GM21723 (cell line): Measurements from ENCODE around the gene USP12.

ENCODE experiments used
- ATAC-seq: cut with Tn5 transposase; IDR thresholded peaks from one replicate; pipeline ENCODE4 v1.9.1; 2021; ENCODE audit warnings: mild to moderate bottlenecking, moderate library complexity; ENCODE audit not compliant: unreplicated experiment

Gene USP12

DNA sequence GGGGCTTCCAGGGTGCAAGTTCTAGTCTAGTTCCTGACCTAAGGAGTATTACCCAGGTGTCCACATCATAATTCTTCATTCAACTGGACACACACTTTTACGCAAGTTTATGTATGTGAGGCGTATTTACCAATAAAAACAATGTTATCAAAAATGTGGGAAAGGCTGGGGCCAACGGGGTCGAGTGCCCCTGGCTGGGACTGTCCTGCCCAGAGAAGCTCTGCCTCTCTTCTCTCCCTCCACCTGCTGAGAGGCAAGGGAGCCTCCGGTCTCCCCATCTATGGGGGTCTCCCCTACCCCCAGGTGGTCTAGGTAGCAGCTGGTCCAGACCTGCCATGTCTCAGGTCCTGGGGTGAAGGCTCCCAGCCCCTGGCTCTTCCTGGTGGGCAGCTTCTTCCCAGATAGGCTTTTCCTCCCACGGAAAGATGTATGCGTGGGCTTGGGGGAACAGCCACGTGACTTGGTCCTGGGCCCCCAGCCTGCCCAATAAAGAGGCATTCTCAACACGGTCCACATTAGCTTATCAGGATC, 132.4 kb downstream of the USP12 start:
- no peak for ATAC-seq

DNA sequence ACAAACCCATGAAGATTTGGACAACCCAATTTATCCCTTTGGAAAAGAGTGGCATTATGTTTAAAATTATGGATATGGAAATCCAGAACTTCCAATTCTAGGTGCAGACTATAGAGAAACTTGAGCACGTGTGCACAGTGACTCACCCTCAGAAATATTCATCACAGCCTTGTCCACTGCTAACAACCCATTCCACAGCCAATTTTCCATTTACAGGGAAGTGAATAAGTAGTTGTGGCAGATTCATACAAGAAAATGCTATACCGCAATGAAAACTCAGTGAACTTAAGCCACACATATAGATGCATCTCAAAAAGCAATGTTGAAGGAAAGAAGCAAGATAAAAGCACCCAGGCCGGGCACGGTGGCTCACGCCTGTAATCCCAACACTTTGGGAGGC, 133.3 kb downstream of the USP12 start:
- ATAC-seq: no peak

DNA sequence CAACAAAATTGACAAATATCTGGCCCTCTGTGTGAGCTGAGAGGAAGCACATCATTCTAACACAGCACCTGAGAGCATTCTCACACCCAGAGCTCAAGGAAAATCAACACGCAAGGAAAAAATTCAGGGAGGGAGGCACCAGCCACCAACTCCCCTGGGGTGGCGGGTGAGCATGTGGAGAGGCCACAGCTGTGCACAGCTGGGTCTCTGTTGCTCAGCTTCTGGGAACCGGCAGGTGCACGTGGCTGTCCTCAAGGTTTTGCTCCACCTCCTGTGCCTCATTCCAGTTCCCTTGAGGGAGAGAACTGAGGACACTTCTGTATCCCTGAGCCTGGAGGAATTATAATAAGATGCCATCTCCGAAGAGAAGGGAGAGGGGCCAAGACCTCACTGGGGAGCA, 134.0 kb downstream of the USP12 start:
- no peak for ATAC-seq

DNA sequence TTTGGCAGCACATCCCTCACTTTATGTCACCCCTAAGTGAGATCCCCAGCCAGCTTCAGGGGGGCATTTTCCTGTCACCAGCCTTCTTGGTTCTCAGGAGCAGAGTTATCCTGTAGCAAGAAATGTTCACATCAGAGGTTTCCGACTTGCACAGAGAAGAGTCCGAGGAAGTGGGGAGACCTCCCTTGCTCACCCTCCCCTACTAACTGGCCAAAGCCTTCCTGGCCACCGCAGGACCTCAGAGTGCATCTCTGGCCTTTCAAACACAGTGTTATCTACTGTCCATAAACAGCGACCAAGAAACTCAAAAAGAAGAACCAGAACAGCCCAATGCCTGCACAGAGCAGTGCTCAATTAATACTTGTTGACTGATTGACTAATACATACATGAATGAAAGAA, 134.4 kb downstream of the USP12 start:
- ATAC-seq: no peak

DNA sequence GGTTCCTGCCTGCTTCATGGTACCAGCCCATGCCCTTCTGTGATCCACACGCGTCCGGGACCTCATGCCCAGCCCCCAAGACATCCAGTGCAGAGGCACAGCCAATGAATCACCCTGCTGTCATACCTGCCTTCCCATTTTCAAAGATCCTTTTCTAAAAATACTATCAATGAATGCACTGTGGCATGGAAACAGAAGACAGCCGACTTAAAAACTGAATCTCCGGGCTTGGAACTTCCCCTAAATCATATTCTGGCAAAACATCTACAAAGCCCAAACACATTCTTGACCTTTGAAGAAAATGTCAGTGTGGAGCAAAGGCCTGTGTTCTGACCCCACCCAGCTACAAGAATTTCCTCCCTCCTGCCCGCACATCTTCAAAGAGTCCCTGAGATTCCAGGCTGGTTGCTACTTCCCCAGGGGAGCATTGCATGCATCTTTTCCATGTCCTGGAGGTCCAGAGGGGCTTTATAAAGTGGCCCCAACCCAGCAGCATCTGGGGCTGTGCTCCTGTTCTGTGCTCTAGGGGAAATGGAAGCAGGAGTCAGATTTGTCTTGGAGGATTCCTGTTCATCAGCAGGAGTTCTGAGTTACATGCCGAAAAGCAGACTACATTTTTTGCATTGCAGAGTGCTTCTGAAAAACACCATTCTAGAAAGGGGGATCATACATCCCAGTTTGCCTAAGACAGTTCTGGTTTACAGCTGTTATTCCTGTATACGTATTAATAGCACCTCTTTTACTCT, 135.2 kb downstream of the USP12 start:
- no peak for ATAC-seq

DNA sequence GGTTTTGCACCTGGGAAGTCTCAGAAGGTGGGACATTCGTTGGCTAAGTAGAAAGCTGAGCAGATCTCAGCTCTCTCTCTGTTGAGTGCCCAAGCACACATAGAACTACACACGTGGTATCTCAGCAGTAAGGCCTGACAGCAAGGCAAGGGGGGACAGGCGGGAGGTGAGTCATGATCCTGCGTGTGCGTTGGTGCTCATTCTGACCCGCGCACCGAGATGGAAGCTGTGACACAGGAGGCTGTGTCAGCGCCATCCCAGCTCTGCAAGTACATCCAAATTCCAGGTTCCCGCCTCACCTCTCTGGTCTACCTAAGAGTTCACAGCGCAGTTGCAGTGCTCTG, 135.7 kb downstream of the USP12 start:
- no peak for ATAC-seq

DNA sequence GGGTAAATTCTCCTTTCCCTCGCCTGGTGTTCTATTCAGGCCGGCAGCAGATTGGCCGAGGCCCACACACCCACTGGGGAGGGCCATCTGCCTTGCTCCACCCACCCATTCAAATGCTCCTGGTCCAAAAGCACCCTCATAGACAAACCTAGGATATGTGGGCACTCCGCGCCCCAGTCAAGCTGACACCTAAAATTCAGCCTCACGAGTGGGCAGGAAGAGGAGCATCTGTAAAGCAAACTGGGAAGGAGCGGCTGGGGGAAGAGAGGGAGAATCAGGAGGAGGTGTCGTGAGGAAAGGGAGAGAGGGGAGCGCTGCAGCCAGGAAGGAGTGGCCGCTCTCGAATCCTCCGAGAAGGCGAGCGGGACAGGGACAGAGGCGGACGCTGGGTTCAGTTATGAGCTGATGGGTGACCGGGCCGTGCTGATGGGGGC, 136.9 kb downstream of the USP12 start:
- ATAC-seq: no peak

DNA sequence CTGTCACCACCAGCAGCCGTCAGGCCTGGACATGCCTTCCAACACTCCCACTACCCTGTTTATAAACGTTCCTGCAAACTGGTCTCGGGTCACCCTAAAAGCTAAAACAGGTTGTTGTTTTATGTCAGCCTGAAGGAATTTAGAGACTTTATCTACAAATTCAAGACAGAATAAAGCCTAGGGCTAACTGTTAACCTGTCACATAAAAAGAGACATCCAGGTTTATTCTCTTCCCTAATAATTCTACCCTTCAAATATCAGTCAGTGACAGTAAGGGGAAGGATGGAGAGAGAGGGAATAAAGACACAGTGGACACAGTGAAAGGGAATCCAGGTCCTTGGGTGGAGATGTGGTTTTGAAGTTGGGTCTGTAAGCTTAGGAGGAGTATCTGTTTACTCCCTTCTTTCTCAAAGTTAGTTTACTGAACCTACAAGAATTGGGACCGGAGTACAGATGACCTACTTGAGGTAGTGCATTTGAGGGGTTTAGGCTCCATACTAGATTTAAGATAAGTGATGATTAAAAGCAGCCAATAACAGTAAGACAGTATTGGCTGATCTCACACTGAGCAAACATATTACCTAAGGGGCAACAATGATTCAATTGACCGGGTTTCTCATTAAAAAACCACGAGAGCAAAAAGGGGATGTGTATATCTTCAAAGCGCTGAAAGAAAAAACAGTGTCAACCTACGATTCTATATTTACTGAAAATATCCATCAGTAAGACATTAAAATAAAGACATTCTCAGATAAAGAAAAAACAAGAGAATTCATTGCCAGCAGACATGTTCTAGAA, 142.7 kb downstream of the USP12 start:
- no peak for ATAC-seq

DNA sequence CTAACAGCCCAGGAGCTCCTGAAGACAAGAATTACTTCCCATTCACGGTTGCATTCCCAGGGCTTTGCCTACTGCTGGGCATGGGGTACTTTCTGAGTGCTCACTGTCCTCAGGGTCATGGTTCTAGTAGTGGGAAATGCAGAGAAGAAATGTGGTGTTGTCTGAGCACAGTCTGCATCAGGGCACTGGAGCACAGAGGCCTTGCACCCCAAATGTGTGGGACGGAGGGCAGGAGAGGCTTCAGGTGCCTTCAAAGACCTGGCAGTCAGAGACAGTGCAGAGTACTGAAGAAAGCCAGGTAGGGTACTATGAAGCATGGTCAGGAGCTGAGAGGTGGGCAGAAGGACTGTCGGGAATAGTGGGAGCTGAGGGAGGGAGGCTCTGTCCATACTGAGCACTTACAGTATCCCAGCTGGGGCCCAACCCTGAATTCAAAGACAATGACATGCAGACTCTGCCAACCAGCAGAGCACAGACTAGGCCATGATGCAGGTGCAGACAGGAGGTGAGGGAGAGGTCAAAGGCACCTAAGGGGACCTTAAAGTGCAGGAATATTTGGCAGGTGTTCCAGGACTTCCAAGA, 144.4 kb downstream of the USP12 start:
- no peak for ATAC-seq

DNA sequence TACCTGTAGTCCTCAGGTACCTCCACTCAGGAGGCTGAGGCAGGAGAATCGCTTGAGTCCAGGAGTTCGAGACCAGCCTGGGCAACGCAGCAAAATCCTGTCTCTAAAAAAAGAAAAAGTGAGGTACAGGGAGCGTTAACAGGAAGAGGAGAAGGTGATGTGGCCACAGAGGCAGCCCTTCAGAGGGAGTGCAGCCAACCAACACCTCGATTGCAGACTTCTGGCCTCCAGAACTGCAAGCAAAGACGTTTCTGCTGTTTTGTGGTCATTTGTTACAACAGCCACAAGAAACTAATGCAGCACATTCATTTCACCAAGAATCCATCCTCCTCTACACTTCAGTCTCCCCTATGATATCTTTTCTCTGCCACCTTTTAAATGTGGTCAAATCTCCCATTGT, 145.2 kb downstream of the USP12 start:
- no peak for ATAC-seq

DNA sequence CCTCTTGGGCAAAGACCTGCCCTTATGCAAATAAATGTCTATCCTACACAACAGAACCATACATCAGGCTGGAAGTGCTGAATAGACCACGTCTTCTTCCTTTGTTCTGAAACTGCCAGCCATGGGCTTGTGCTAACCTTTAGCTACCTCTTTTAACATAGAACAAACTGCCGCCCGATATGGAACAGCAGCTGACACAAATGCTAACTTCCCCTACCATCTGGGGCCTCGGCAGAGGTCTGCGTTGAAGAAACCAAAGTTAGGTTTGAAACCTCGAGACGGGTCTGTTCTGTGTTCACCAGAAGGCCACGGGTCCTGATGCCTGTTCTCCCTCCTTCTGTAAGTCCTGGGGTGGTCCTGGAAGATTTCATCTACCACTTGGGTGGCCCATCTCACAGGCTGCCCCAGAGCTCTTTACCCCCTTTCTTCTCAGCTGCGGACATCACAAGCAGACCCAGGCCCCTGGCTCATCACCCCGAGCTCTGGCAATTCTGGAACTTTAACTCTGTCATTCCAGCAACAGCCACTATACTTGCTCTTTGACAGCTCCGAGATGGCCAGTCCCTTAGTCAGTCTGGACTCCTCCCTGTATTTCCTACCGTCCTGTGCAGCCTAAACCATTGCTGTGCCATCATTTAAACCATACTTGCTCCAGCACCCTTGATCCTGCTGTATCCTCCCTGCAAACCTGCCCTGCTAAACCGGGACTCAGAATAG, 146.7 kb downstream of the USP12 start:
- no peak for ATAC-seq

DNA sequence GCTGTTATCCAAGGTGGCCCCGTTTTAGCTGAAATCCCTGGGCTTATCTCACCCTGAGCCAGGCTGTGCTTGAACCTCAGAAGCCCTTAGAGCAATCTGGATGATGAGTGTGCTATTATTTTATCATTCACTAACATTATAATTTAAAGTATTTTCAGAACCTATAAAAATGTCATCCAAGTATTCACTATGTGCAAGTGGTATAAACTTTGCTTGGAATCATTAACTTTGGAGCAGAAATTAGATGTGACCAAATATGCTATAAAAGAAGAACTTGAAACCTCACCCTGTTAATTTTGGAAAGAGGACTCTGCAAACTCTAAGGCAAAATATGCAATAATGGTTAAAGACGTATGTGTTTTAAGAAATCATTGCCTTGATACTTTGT, 147.5 kb downstream of the USP12 start:
- ATAC-seq: no peak

DNA sequence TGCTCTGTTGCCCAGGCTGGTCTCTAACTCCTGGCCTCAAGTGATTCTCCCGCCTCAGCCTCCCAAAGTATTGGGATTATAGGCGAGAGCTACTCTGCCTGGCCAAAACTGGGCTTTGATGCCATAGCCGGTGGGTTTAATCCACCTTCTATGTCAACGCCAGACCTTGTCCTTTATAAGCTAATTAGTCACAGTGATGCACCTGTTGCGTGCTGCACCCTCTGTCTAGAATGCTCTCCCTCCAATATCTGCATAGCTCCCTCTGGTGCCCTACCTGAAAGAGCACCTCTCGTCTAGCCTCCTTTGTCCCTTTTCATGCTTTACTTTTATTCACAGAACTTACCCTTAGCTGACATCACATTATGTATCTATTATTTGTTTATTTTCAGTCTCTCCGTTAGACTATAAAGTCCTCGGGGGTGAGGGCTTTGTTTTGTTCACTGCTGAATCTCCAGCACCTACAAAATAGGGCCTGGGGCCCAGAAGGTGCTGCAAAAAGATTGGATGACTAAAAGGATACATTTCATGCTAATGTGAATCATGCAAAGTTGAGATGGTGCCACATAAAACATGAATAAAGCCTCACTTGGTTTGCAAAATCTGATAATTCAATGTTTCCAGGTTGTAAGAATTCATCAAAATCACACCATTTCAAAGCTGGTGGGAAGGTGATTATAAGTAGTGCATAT, 148.1 kb downstream of the USP12 start:
- no peak for ATAC-seq

DNA sequence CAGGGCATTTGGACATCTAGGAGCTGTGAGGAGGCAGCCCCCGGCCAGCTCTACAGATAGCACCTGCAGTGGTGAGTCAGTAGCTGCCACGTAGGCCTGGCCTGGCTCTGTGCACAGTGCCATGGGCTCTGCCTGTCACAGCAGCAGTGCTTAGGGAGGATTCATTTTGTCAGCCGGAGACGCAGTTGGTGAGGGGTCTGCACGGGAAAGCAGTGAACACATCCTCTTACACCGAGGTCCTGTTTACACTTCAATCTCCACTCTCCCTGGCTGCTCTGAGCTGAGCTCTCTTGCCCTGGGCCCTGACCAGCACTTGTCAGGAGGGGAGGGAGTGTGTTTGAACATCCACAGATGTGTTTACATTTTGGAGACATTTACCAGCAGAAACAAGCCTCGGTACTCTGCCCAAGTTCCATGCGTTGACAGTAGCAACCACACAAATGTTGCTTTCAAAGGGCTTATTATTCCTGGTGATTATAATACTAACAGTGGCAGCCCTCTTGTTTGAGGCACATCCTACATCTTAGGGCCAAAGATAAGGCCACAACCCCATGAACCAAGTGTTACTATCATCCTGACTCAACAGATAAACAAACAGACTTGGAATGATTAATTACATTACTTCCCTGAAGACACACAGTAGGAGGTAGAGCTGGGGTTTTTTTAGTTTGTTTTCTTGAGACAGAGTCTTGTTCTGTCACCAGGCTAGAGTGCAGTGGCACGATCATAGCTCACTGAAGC, 148.9 kb downstream of the USP12 start:
- ATAC-seq: no peak

DNA sequence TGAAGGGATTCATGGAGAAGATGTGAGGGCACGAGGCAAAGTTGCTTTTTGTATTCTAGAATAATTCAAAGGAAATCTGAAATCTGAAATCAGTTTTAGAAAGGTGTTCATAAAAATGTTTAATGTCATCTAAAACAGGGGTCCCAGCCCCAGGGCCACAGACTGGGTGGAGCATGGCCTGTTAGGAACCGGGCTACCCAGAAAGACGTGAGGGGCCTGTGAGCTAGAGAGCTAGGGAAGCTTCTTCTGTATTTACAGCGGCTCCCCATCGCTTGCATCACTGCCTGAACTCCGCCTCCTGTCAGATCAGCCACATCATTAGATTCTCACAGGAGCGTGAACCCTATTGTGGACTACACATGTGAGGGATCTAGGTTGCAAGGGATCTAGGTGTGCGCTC, 151.2 kb downstream of the USP12 start:
- no peak for ATAC-seq

DNA sequence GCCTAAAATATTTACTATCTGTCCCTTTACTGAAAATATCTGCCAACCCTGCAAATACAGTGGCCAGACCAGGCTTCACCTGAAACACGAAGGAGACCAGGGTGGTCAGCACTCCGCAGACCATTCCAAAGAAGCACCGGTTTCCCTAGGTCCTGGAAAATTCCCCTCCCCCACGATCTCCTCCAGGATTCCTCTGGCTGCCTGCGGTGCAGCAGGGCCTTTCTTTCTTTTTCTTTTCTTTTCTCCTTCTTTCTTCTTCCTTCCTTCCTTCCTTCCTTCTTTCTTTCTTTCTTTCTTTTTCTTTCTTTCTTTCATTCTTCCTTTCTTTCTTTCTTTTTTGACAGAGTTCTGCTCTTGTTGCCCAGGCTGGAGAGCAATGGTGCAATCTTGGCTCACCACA, 152.7 kb downstream of the USP12 start:
- ATAC-seq: no peak

DNA sequence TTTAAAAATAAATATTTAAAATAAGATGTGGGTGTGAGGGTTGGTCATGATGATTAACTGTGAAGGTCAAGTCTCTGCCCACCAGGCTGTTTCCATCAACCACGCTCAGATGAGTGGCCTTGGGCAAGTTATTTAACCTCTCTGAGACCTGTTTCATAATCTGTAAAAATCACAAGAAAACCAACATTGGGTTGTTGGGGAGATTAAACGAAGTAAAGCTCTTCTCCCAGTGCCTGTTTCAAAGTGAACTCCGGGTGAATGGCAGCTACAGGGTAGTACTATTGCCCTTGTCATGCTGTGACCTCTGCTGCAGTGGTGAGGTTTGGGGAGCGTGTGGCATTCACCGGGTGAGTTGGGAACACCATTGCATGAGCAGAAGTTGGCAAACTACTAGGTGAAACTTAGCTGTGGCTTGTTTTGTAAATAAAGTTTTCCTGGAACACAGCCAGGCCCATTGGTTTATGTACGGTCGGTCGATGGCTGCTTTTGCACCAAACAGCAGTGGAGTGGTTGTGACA, 153.2 kb downstream of the USP12 start:
- no peak for ATAC-seq

DNA sequence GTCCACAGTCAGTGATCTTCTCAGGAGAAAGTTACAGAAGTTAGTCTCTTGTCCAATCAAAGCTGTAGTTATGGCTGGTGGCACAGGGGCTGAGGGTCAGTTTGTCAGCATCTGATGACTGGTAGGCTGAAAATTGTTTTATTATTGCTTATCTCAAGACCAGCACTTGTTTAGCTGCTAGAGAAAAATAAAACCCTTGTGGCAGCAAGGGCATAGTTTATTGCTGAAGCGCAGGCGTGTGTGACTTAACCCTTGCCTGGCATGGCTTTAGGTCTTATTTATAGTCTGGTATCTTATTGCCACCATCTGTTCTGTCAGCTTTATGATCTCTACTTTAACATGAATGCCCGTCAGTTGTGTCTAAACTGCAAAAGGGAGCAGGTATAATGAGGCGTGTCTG, 154.7 kb downstream of the USP12 start:
- no peak for ATAC-seq
